ENCODE results near the gene MEAK7. TPM values are rescaled to one million over a fixed set of nuclear protein-coding genes. Genes with fewer than 3 reads are reported as not detected.
"Not testable (repeated sequence)": the region's sequence is repeated elsewhere in the genome, so short reads cannot be mapped to it uniquely, and the experiment has no call there.

Gene MEAK7
- total and polyA plus RNA-seq, 4 experiments from 2014 or later, result 3.3 to 16.8 (median 11.1) TPM

GRCh38 chr16:84526794-84527531, 22.5 kb upstream of the MEAK7 start:
- Mint-ChIP-seq H3K4me3 (no peak overlapping the region), H3K27ac (no peak overlapping the region), H3K9me3 (peaks cover 0 to 11% (median 5%) of the 10 kb centered on the region in 8 donors), H3K4me1 (peaks cover 0 to 3% (median 1%) of the 10 kb centered on the region in 4 donors), H3K27me3 (no peaks in the 10 kb centered on the region), H3K36me3 (peaks cover 3 to 14% of the 10 kb centered on the region in 2 donors)
- no peaks in the 10 kb centered on the region for H3K9me3 ChIP-seq (ENCODE audit: control insufficient read depth in 1 of 2, low read length in 2 of 2)
- H3K36me3 ChIP-seq (ENCODE audit: insufficient read depth, low read length), result no peaks in the 10 kb centered on the region
- H3K4me3 ChIP-seq (ENCODE audit: low read length in 2 of 2), result no peak overlapping the region
- no peaks in the 10 kb centered on the region for H3K27me3 ChIP-seq (ENCODE audit: insufficient read depth, low read length)
- intact Hi-C loops (cut with micrococcal nuclease), result no loop called here
- no peaks in the 10 kb centered on the region for H3K4me1 ChIP-seq (ENCODE audit: insufficient read depth, low read length)
- ChIA-PET POLR2A (ENCODE audit: partially characterized antibody) (interaction anchor here (2.1 kb wide), 1 partner anchor 8 kb away, joined by 8 read pairs; no protein-coding TSS in a partner anchor), CTCF (ENCODE audit: partially characterized antibody) (interaction anchor here (0.6 to 1.5 kb wide), 3 partner anchors 8 to 199 kb away, joined by 3 to 5 read pairs (median 4); no protein-coding TSS in a partner anchor)
- no peak overlapping the region for H3K27ac ChIP-seq (ENCODE audit: low read depth, low read length)
- no peak for DNase-seq

- CTCF ChIA-PET (ENCODE audit: partially characterized antibody), result interaction anchor here (0.8 to 1.5 kb wide), 2 partner anchors 91 to 97 kb away, joined by 3 to 4 read pairs; no protein-coding TSS in a partner anchor
- intact Hi-C loops (cut with micrococcal nuclease); H3K9me3 ChIP-seq (ENCODE audit: control insufficient read depth in 1 of 2, low read length in 2 of 2); H3K27ac ChIP-seq (ENCODE audit: low read depth, low read length); DNase-seq; H3K9me3 Mint-ChIP-seq; H3K27me3 Mint-ChIP-seq; H3K27me3 ChIP-seq (ENCODE audit: insufficient read depth, low read length); H3K36me3 Mint-ChIP-seq; H3K4me1 ChIP-seq (ENCODE audit: insufficient read depth, low read length); H3K36me3 ChIP-seq (ENCODE audit: insufficient read depth, low read length); POLR2A ChIA-PET (ENCODE audit: partially characterized antibody); H3K4me3 Mint-ChIP-seq; H3K4me1 Mint-ChIP-seq; H3K4me3 ChIP-seq (ENCODE audit: low read length in 2 of 2): not testable (repeated sequence)
- peak overlapping the region in 1 of 7 donors; percentile 82 for H3K27ac Mint-ChIP-seq
Measured at GRCh38 chr16:84524941-84525581, 20.6 kb upstream of the MEAK7 start.

GRCh38 chr16:84524346-84524920, 20.0 kb upstream of the MEAK7 start:
- CTCF ChIA-PET (ENCODE audit: partially characterized antibody), result interaction anchor here (0.8 to 1.5 kb wide), 3 partner anchors 92 to 202 kb away, joined by 3 to 4 read pairs (median 3); no protein-coding TSS in a partner anchor
- H3K9me3 Mint-ChIP-seq, result peaks cover 0 to 5% (median 2%) of the 10 kb centered on the region in 8 donors
- no peak overlapping the region for H3K4me3 Mint-ChIP-seq

GRCh38 chr16:84521497-84521770, 17.0 kb upstream of the MEAK7 start:
- Histone ChIP-seq H3K4me1 (ENCODE audit: insufficient read depth, low read length) (peaks cover 35% of the 10 kb centered on the region), H3K4me3 (ENCODE audit: low read length in 2 of 2) (no peak overlapping the region), H3K27me3 (ENCODE audit: insufficient read depth, low read length) (no peaks in the 10 kb centered on the region), H3K9me3 (ENCODE audit: control insufficient read depth in 1 of 2, low read length in 2 of 2) (no peaks in the 10 kb centered on the region), H3K36me3 (ENCODE audit: insufficient read depth, low read length) (no peaks in the 10 kb centered on the region), H3K27ac (ENCODE audit: low read depth, low read length) (no peak overlapping the region)
- CTCF ChIA-PET (ENCODE audit: partially characterized antibody), result interaction anchor here (1.5 to 2.8 kb wide), 2 partner anchors 11 to 205 kb away, joined by 3 to 10 read pairs; no protein-coding TSS in a partner anchor
- H3K4me3 Mint-ChIP-seq, result no peak overlapping the region
- intact Hi-C loops (cut with micrococcal nuclease), result no loop called here
- no peaks in the 10 kb centered on the region for H3K9me3 Mint-ChIP-seq
- peak overlapping the region in 2 of 7 donors; percentile 41 to 47 for H3K27ac Mint-ChIP-seq
- no peaks in the 10 kb centered on the region for H3K36me3 Mint-ChIP-seq
- peaks cover 22 to 41% (median 32%) of the 10 kb centered on the region in 4 donors for H3K4me1 Mint-ChIP-seq
- no peak for DNase-seq
- POLR2A ChIA-PET (ENCODE audit: partially characterized antibody), result interaction anchor here (1.1 to 5.1 kb wide), 2 partner anchors 27 to 95 kb away, joined by 3 to 49 read pairs; no protein-coding TSS in a partner anchor
- H3K27me3 Mint-ChIP-seq, result no peaks in the 10 kb centered on the region

More at GRCh38 chr16:84524346-84524920, 20.0 kb upstream of the MEAK7 start:
- H3K36me3 ChIP-seq (ENCODE audit: insufficient read depth, low read length), result no peaks in the 10 kb centered on the region
- H3K4me1 ChIP-seq (ENCODE audit: insufficient read depth, low read length), result peaks cover 8% of the 10 kb centered on the region
- intact Hi-C loops (cut with micrococcal nuclease), result no loop called here
- no peaks in the 10 kb centered on the region for H3K9me3 ChIP-seq (ENCODE audit: control insufficient read depth in 1 of 2, low read length in 2 of 2)
- H3K27me3 ChIP-seq (ENCODE audit: insufficient read depth, low read length), result no peaks in the 10 kb centered on the region
- Mint-ChIP-seq H3K36me3 (peaks cover 0 to 3% of the 10 kb centered on the region in 2 donors), H3K4me1 (peaks cover 6 to 15% (median 8%) of the 10 kb centered on the region in 4 donors), H3K27ac (no peak overlapping the region), H3K27me3 (no peaks in the 10 kb centered on the region)
- POLR2A ChIA-PET (ENCODE audit: partially characterized antibody), result interaction anchor here (1.5 kb wide), 1 partner anchor 10 kb away, joined by 5 read pairs; no protein-coding TSS in a partner anchor
- no peak overlapping the region for H3K27ac ChIP-seq (ENCODE audit: low read depth, low read length)
- H3K4me3 ChIP-seq (ENCODE audit: low read length in 2 of 2), result no peak overlapping the region
- no peak for DNase-seq

GRCh38 chr16:84520725-84521496, 16.5 kb upstream of the MEAK7 start:
- H3K9me3 ChIP-seq (ENCODE audit: control insufficient read depth in 1 of 2, low read length in 2 of 2), result no peaks in the 10 kb centered on the region
- ChIA-PET POLR2A (ENCODE audit: partially characterized antibody) (interaction anchor here (0.6 to 5.1 kb wide), 5 partner anchors 12 to 495 kb away, joined by 3 to 49 read pairs (median 4); no protein-coding TSS in a partner anchor), CTCF (ENCODE audit: partially characterized antibody) (interaction anchor here (1.4 to 8.0 kb wide), 7 partner anchors 9 to 205 kb away, joined by 3 to 61 read pairs (median 9); partner anchors contain the start of gene MEAK7)
- H3K4me1 Mint-ChIP-seq, result peaks cover 26 to 47% (median 36%) of the 10 kb centered on the region in 4 donors
- H3K27ac ChIP-seq (ENCODE audit: low read depth, low read length), result no peak overlapping the region
- H3K36me3 ChIP-seq (ENCODE audit: insufficient read depth, low read length), result no peaks in the 10 kb centered on the region
- peak overlapping the region in 6 of 7 donors; percentile 9 to 84 (median 66) for H3K27ac Mint-ChIP-seq
- H3K36me3 Mint-ChIP-seq, result no peaks in the 10 kb centered on the region
- H3K27me3 Mint-ChIP-seq, result no peaks in the 10 kb centered on the region
- H3K9me3 Mint-ChIP-seq, result no peaks in the 10 kb centered on the region
- intact Hi-C loops (cut with micrococcal nuclease), result no loop called here
- no peak for DNase-seq
- no peaks in the 10 kb centered on the region for H3K27me3 ChIP-seq (ENCODE audit: insufficient read depth, low read length)
- H3K4me3 Mint-ChIP-seq, result no peak overlapping the region
- peaks cover 40% of the 10 kb centered on the region for H3K4me1 ChIP-seq (ENCODE audit: insufficient read depth, low read length)
- H3K4me3 ChIP-seq (ENCODE audit: low read length in 2 of 2), result no peak overlapping the region

GRCh38 chr16:84519855-84520254, 15.4 kb upstream of the MEAK7 start:
- ChIA-PET CTCF (ENCODE audit: partially characterized antibody) (interaction anchor here (1.0 to 8.0 kb wide), 11 partner anchors 8 to 220 kb away, joined by 3 to 61 read pairs (median 5); partner anchors contain the start of gene MEAK7), POLR2A (ENCODE audit: partially characterized antibody) (interaction anchor here (1.0 to 5.1 kb wide), 15 partner anchors 10 to 536 kb away, joined by 3 to 49 read pairs (median 7); partner anchors contain the start of gene KLHL36)
- no peaks in the 10 kb centered on the region for H3K36me3 ChIP-seq (ENCODE audit: insufficient read depth, low read length)
- H3K4me3 ChIP-seq (ENCODE audit: low read length in 2 of 2), result no peak overlapping the region
- Mint-ChIP-seq H3K4me3 (peak overlapping the region in 4 of 8 donors; percentile 30 to 42 (median 41)), H3K27ac (peak overlapping the region in 5 of 7 donors; percentile 13 to 91 (median 82)), H3K4me1 (peaks cover 33 to 57% (median 44%) of the 10 kb centered on the region in 4 donors), H3K9me3 (no peaks in the 10 kb centered on the region), H3K27me3 (no peaks in the 10 kb centered on the region), H3K36me3 (no peaks in the 10 kb centered on the region)
- no peak overlapping the region for H3K27ac ChIP-seq (ENCODE audit: low read depth, low read length)
- H3K27me3 ChIP-seq (ENCODE audit: insufficient read depth, low read length), result no peaks in the 10 kb centered on the region
- no peaks in the 10 kb centered on the region for H3K9me3 ChIP-seq (ENCODE audit: control insufficient read depth in 1 of 2, low read length in 2 of 2)
- no peak for DNase-seq
- H3K4me1 ChIP-seq (ENCODE audit: insufficient read depth, low read length), result peaks cover 51% of the 10 kb centered on the region
- intact Hi-C loops (cut with micrococcal nuclease), result no loop called here
